G401 (cell line): ENCODE data around the gene ZBTB49. TPM values are rescaled to one million over a fixed set of nuclear protein-coding genes. Genes with fewer than 3 reads are reported as not detected.
"Not testable (repeated sequence)": the region's sequence is repeated elsewhere in the genome, so short reads cannot be mapped to it uniquely, and the experiment has no call there.

ENCODE experiments used
- DNase-seq: peaks from one replicate; pipeline ENCODE4 v3.0.0-alpha.2; 2015; ENCODE audit warnings: low spot score
- in situ Hi-C: cut with HindIII; loops from 2 replicates; pipeline ENCODE4 v1.10.0; 2016; ENCODE audit warnings: low sequenced_read_pairs, mixed read lengths
- total RNA-seq: library from RNA; depleted of rRNA; stranded (reverse); fragments of >200 nt; shearing (Covaris generic); gene quantifications from 2 replicates; pipeline ENCODE4 v1.2.3, GENCODE V29; 2014

ZBTB49 gene
- total RNA-seq, 1 experiment from 2014 or later: 3.8 TPM

GRCh38 chr4:4343038-4343437 is 53.0 kb downstream of the ZBTB49 start:
- DNase-seq: no peak
- in situ Hi-C loops: no loop called here

GRCh38 chr4:4344915-4345527 is 55.0 kb downstream of the ZBTB49 start:
- in situ Hi-C loops: no loop called here
- no peak for DNase-seq

GRCh38 chr4:4347585-4347984 is 57.5 kb downstream of the ZBTB49 start:
- no peak for DNase-seq
- in situ Hi-C loops: no loop called here

- in situ Hi-C loops, DNase-seq: not testable (repeated sequence)
Measured at GRCh38 chr4:4348585-4348984, 58.5 kb downstream of the ZBTB49 start.

GRCh38 chr4:4349867-4350266 is 59.8 kb downstream of the ZBTB49 start:
- in situ Hi-C loops: no loop called here
- no peak for DNase-seq

- DNase-seq: no peak
- in situ Hi-C loops: no loop called here
Measured at GRCh38 chr4:4350909-4351308, 60.9 kb downstream of the ZBTB49 start.

- DNase-seq: no peak
- in situ Hi-C loops: no loop called here
Measured at GRCh38 chr4:4355302-4355701, 65.3 kb downstream of the ZBTB49 start.

- in situ Hi-C loops: no loop called here
- DNase-seq: no peak
Measured at GRCh38 chr4:4356106-4357041, 66.3 kb downstream of the ZBTB49 start.

GRCh38 chr4:4358093-4358854 is 68.2 kb downstream of the ZBTB49 start:
- in situ Hi-C loops: no loop called here
- DNase-seq: no peak

GRCh38 chr4:4361883-4362282 is 71.8 kb downstream of the ZBTB49 start:
- in situ Hi-C loops: no loop called here
- DNase-seq: no peak

GRCh38 chr4:4362991-4363697 is 73.1 kb downstream of the ZBTB49 start:
- in situ Hi-C loops: no loop called here
- DNase-seq: no peak

- in situ Hi-C loops: no loop called here
- no peak for DNase-seq
Measured at GRCh38 chr4:4364061-4364460, 74.0 kb downstream of the ZBTB49 start.

GRCh38 chr4:4364486-4365208 is 74.6 kb downstream of the ZBTB49 start:
- in situ Hi-C loops: loop anchor here (5.0 kb wide), 1 partner anchor 92 kb away; no protein-coding TSS in a partner anchor
- no peak for DNase-seq

- in situ Hi-C loops: loop anchor here (5.0 kb wide), 1 partner anchor 97 kb away; no protein-coding TSS in a partner anchor
- DNase-seq: no peak
Measured at GRCh38 chr4:4368809-4369580, 78.9 kb downstream of the ZBTB49 start.
